Duodenal mucosa (tissue), 2 donors: ENCODE data around the gene RUNX3.

Source experiments
- H3K27ac ChIP-seq: one replicate; pipeline ENCODE4 v1.7.0; 2013; ENCODE audit warnings: low read depth, low read length
- H3K27me3 ChIP-seq, 2 donors: one replicate each; pipeline ENCODE4 v1.7.0; 2013; ENCODE audit warnings: low read length in 2 of 2, control low read depth in 1 of 2; ENCODE audit not compliant: insufficient read depth in 2 of 2, control insufficient read depth in 1 of 2
- H3K36me3 ChIP-seq, 2 donors: one replicate each; pipeline ENCODE4 v1.7.0; 2013; ENCODE audit warnings: low read length in 2 of 2, control low read depth in 1 of 2; ENCODE audit not compliant: insufficient read depth in 2 of 2, control insufficient read depth in 1 of 2
- H3K4me1 ChIP-seq, 2 donors: one replicate each; pipeline ENCODE4 v1.7.0; 2013; ENCODE audit warnings: low read length in 2 of 2, control low read depth in 1 of 2; ENCODE audit not compliant: insufficient read depth in 2 of 2, control insufficient read depth in 1 of 2
- H3K4me3 ChIP-seq, 2 donors: one replicate each; pipeline ENCODE4 v1.7.0; 2013; ENCODE audit warnings: low read length in 2 of 2, low read depth in 1 of 2
- H3K9ac ChIP-seq, 2 donors: one replicate each; pipeline ENCODE4 v1.7.0; 2013; ENCODE audit warnings: low read length in 2 of 2, low read depth in 1 of 2
- H3K9me3 ChIP-seq, 2 donors: one replicate each; pipeline ENCODE4 v1.7.0; 2013; ENCODE audit warnings: low read length in 2 of 2, control low read depth in 1 of 2; ENCODE audit not compliant: control insufficient read depth in 1 of 2

RUNX3 gene

GRCh38 chr1:24929398-24930259 lies 447 bp downstream of the RUNX3 start:
- Histone ChIP-seq H3K9ac (peak overlapping the region; percentile 63 to 75), H3K9me3 (no peaks in the 10 kb centered on the region), H3K4me3 (peak overlapping the region; percentile 54 to 68), H3K4me1 (peaks cover 46 to 48% of the 10 kb centered on the region in 2 donors), H3K27ac (peak overlapping the region; percentile 51), H3K27me3 (peaks cover 76 to 81% of the 10 kb centered on the region in 2 donors), H3K36me3 (no peaks in the 10 kb centered on the region)

GRCh38 chr1:24928689-24929397 lies 1.2 kb downstream of the RUNX3 start:
- Histone ChIP-seq H3K9me3 (no peaks in the 10 kb centered on the region), H3K9ac (peak overlapping the region; percentile 63 to 75), H3K4me1 (peaks cover 46 to 48% of the 10 kb centered on the region in 2 donors), H3K36me3 (no peaks in the 10 kb centered on the region), H3K4me3 (peak overlapping the region; percentile 54 to 68), H3K27me3 (peaks cover 72 to 74% of the 10 kb centered on the region in 2 donors), H3K27ac (peak overlapping the region; percentile 51)

GRCh38 chr1:24927988-24928688 lies 1.9 kb downstream of the RUNX3 start:
- Histone ChIP-seq H3K36me3 (no peaks in the 10 kb centered on the region), H3K9ac (peak overlapping the region; percentile 63 to 75), H3K27me3 (peaks cover 73% of the 10 kb centered on the region in 2 donors), H3K9me3 (no peaks in the 10 kb centered on the region), H3K27ac (no peak overlapping the region), H3K4me1 (peaks cover 46 to 48% of the 10 kb centered on the region in 2 donors), H3K4me3 (peak overlapping the region; percentile 54 to 68)

- no peaks in the 10 kb centered on the region for H3K36me3 ChIP-seq
- peak overlapping the region in 1 of 2 donors; percentile 26 for H3K9ac ChIP-seq
- peaks cover 39 to 41% of the 10 kb centered on the region in 2 donors for H3K4me1 ChIP-seq
- H3K4me3 ChIP-seq, result peak overlapping the region; percentile 54 to 68
- peaks cover 66 to 69% of the 10 kb centered on the region in 2 donors for H3K27me3 ChIP-seq
- no peaks in the 10 kb centered on the region for H3K9me3 ChIP-seq
- no peak overlapping the region for H3K27ac ChIP-seq
Observed at GRCh38 chr1:24927473-24927872, 2.6 kb downstream of the RUNX3 start.

GRCh38 chr1:24926563-24927249 lies 3.4 kb downstream of the RUNX3 start:
- Histone ChIP-seq H3K4me3 (peak overlapping the region; percentile 13 to 28), H3K27ac (no peak overlapping the region), H3K36me3 (no peaks in the 10 kb centered on the region), H3K9me3 (no peaks in the 10 kb centered on the region), H3K27me3 (peaks cover 61 to 64% of the 10 kb centered on the region in 2 donors), H3K9ac (peak overlapping the region in 1 of 2 donors; percentile 26), H3K4me1 (peaks cover 34 to 37% of the 10 kb centered on the region in 2 donors)

- Histone ChIP-seq H3K36me3 (no peaks in the 10 kb centered on the region), H3K9ac (peak overlapping the region in 1 of 2 donors; percentile 26), H3K9me3 (no peaks in the 10 kb centered on the region), H3K27ac (no peak overlapping the region), H3K27me3 (peaks cover 53 to 57% of the 10 kb centered on the region in 2 donors), H3K4me3 (no peak overlapping the region), H3K4me1 (peaks cover 27 to 29% of the 10 kb centered on the region in 2 donors)
Observed at GRCh38 chr1:24925963-24926362, 4.1 kb downstream of the RUNX3 start.

- Histone ChIP-seq H3K27ac (no peak overlapping the region), H3K9ac (no peak overlapping the region), H3K4me3 (no peak overlapping the region), H3K9me3 (no peaks in the 10 kb centered on the region), H3K36me3 (no peaks in the 10 kb centered on the region), H3K27me3 (peaks cover 47 to 52% of the 10 kb centered on the region in 2 donors), H3K4me1 (peaks cover 26 to 33% of the 10 kb centered on the region in 2 donors)
Observed at GRCh38 chr1:24925082-24925779, 4.8 kb downstream of the RUNX3 start.

GRCh38 chr1:24923485-24924113 lies 6.5 kb downstream of the RUNX3 start:
- Histone ChIP-seq H3K9me3 (no peaks in the 10 kb centered on the region), H3K27me3 (peaks cover 40 to 43% of the 10 kb centered on the region in 2 donors), H3K27ac (no peak overlapping the region), H3K4me1 (peaks cover 26 to 29% of the 10 kb centered on the region in 2 donors), H3K9ac (no peak overlapping the region), H3K36me3 (peaks cover 0 to 4% of the 10 kb centered on the region in 2 donors), H3K4me3 (no peak overlapping the region)
